K562 (cell line): ENCODE measurements around the gene GRIN2A.

Source experiments
- BDP1 ChIP-seq: IDR thresholded peaks from 3 replicates; pipeline ENCODE4 v1.6.1; 2011; ENCODE audit not compliant: insufficient read length, insufficient read depth
- CBFB ChIP-seq: sonication (generic); formaldehyde crosslinking; IDR thresholded peaks from 2 replicates; pipeline ENCODE4 v1.4.0; 2020; ENCODE audit warnings: mild to moderate bottlenecking, missing genetic modification reagents
- EP300 ChIP-seq: IDR thresholded peaks from 2 replicates; pipeline ENCODE4 v1.6.1; 2012; ENCODE audit warnings: low read length, improper control_type of control experiment
- FOXJ3 ChIP-seq: sonication (generic); formaldehyde crosslinking; IDR thresholded peaks from 2 replicates; pipeline ENCODE4 v1.4.0; 2020; ENCODE audit warnings: mild to moderate bottlenecking, missing genetic modification reagents
- HBP1 ChIP-seq: fragments of 450-650 bp; formaldehyde crosslinking; IDR thresholded peaks from 2 replicates; pipeline ENCODE4 v1.4.0; 2022; ENCODE audit warnings: missing genetic modification characterization
- RBM15 ChIP-seq: fragments of 200-400 bp; formaldehyde crosslinking; IDR thresholded peaks from 2 replicates; pipeline ENCODE4 v1.6.1; 2018; ENCODE audit warnings: mild to moderate bottlenecking, low read length, moderate library complexity; ENCODE audit not compliant: insufficient read depth
- RBM39 ChIP-seq: fragments of 200-400 bp; formaldehyde crosslinking; optimal IDR thresholded peaks from 2 replicates; pipeline ENCODE3; 2018; ENCODE audit warnings: low read depth, low read length
- TSHZ1 ChIP-seq: fragments of 250-450 bp; sonication (Bioruptor Pico); IDR thresholded peaks from 2 replicates; pipeline ENCODE4 v1.4.0; 2020; ENCODE audit warnings: mild to moderate bottlenecking, moderate library complexity
- ZNF639 ChIP-seq, 2 experiments: fragments of 200-800 bp in 1 of 2; sonication (Bioruptor generic) in 1 of 2; sonication (generic) in 1 of 2; formaldehyde crosslinking in 1 of 2; IDR thresholded peaks in 1 of 2; conservative IDR thresholded peaks in 1 of 2; 2 replicates each; pipeline versions ENCODE4 v1.5.0 to v1.6.1; 2016 to 2020; ENCODE audit warnings: missing compliant biosample characterization in 1 of 2, missing genetic modification characterization in 1 of 2, missing genetic modification reagents in 1 of 2

- TF ChIP-seq EP300 (no peak), CBFB (CRISPR knock-in tag) (no peak), TSHZ1 (CRISPR knock-in tag) (no peak), RBM39 (no peak), ZNF639 (CRISPR knock-in tag; conservative IDR thresholded peaks at IDR 0.05 in 1 of 2, IDR thresholded peaks at IDR 0.05 in 1 of 2) (no peak), BDP1 (no peak), FOXJ3 (CRISPR knock-in tag) (no peak), RBM15 (no peak), HBP1 (CRISPR knock-in tag) (no peak)
Observed at GRCh38 chr16:10206215-10206614, 24.0 kb upstream of the GRIN2A start.
